ENCODE data around the gene MACROD2.

The MACROD2 gene

DNA sequence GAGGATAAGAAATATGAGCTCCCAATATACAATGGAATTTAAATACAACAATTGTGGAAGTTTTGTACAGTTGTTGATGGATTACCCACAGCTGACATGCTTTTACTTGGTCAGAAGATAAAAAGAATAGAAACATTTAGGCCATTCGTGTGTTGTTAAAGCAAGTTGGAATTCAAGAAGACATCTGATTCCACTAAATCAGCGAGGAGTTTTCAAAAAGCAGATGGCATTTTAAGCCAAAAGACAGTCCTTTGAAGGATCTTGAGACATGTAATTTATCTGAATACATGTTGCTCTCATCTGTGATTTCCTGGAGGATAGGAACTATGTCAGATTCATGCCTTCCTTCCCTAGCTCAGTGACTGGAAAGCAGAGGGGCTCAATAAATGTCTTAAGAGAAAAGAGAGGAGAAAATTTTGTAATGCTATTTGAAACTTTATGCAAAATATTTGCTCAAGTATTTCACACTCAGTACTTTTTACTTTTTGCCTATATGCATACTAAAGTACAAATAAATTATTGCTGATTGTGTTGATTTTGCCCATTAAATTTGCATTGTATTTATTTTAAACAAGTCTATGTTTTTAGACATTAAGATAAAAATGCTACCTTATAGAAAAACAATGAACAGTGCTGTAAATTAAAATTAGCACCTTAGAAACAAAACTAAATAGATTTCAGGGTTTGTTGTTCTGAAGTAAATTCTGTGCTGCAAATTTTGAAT lies 1075.9 kb downstream of the MACROD2 start:
- TF ChIP-seq, protein P1, sequence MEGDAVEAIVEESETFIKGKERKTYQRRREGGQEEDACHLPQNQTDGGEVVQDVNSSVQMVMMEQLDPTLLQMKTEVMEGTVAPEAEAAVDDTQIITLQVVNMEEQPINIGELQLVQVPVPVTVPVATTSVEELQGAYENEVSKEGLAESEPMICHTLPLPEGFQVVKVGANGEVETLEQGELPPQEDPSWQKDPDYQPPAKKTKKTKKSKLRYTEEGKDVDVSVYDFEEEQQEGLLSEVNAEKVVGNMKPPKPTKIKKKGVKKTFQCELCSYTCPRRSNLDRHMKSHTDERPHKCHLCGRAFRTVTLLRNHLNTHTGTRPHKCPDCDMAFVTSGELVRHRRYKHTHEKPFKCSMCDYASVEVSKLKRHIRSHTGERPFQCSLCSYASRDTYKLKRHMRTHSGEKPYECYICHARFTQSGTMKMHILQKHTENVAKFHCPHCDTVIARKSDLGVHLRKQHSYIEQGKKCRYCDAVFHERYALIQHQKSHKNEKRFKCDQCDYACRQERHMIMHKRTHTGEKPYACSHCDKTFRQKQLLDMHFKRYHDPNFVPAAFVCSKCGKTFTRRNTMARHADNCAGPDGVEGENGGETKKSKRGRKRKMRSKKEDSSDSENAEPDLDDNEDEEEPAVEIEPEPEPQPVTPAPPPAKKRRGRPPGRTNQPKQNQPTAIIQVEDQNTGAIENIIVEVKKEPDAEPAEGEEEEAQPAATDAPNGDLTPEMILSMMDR (IDR thresholded peaks at IDR 0.05; ENCODE audit: insufficient read depth, low read length, poor library complexity, severe bottlenecking), result no peak
- Histone ChIP-seq H3K4me3 (replicated peaks; ENCODE audit: low read depth, low read length) (no peak overlapping the region), H3K36me3 (ENCODE audit: control insufficient read depth, insufficient read depth, low read length) (no peaks in the 10 kb centered on the region), H3K27me3 (replicated peaks; ENCODE audit: control insufficient read depth, insufficient read depth, low read length) (no peaks in the 10 kb centered on the region)
- DNase-seq (ENCODE audit: extremely low read depth, insufficient read length), result no peak

GRCh38 chr20:15072316-15072715 lies 1077.0 kb downstream of the MACROD2 start:
- H3K27me3 ChIP-seq (replicated peaks; ENCODE audit: control insufficient read depth, insufficient read depth, low read length), result no peaks in the 10 kb centered on the region
- no peak for DNase-seq (ENCODE audit: extremely low read depth, insufficient read length)
- TF ChIP-seq, protein P1 (IDR thresholded peaks at IDR 0.05; ENCODE audit: insufficient read depth, low read length, poor library complexity, severe bottlenecking), result no peak
- H3K4me3 ChIP-seq (replicated peaks; ENCODE audit: low read depth, low read length), result no peak overlapping the region
- no peaks in the 10 kb centered on the region for H3K36me3 ChIP-seq (ENCODE audit: control insufficient read depth, insufficient read depth, low read length)

DNA sequence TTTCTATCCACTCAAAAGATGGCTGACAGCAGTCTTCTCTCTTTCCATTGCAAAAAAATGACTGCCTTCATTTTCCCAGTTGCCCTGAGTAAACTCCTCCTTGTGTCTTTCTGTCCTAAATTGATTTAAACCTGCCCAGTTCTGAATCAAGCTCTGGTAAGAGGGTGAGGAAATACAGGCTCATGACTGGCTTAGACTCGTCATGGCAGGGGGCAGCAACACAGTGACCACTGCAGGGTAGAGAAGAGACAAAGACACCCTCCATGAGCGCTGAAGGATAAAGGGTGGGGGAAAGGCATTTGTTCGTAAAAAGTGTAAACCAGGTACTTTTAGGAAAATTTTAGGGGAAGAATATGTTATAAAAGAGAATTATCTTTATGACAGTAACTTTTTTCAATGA lies 1080.3 kb downstream of the MACROD2 start:
- TF ChIP-seq, protein P1 (IDR thresholded peaks at IDR 0.05; ENCODE audit: insufficient read depth, low read length, poor library complexity, severe bottlenecking), result no peak
- DNase-seq (ENCODE audit: extremely low read depth, insufficient read length), result no peak
- no peaks in the 10 kb centered on the region for H3K27me3 ChIP-seq (replicated peaks; ENCODE audit: control insufficient read depth, insufficient read depth, low read length)
- no peak overlapping the region for H3K4me3 ChIP-seq (replicated peaks; ENCODE audit: low read depth, low read length)
- H3K36me3 ChIP-seq (ENCODE audit: control insufficient read depth, insufficient read depth, low read length), result no peaks in the 10 kb centered on the region

- Histone ChIP-seq H3K36me3 (ENCODE audit: control insufficient read depth, insufficient read depth, low read length) (no peaks in the 10 kb centered on the region), H3K27me3 (replicated peaks; ENCODE audit: control insufficient read depth, insufficient read depth, low read length) (no peaks in the 10 kb centered on the region), H3K4me3 (replicated peaks; ENCODE audit: low read depth, low read length) (no peak overlapping the region)
- no peak for DNase-seq (ENCODE audit: extremely low read depth, insufficient read length)
- TF ChIP-seq, protein P1 (IDR thresholded peaks at IDR 0.05; ENCODE audit: insufficient read depth, low read length, poor library complexity, severe bottlenecking), result no peak
Observed at GRCh38 chr20:15076785-15077184, 1081.5 kb downstream of the MACROD2 start.

GRCh38 chr20:15077733-15078250 lies 1082.5 kb downstream of the MACROD2 start:
- no peak for DNase-seq (ENCODE audit: extremely low read depth, insufficient read length)
- no peak overlapping the region for H3K4me3 ChIP-seq (replicated peaks; ENCODE audit: low read depth, low read length)
- no peaks in the 10 kb centered on the region for H3K36me3 ChIP-seq (ENCODE audit: control insufficient read depth, insufficient read depth, low read length)
- TF ChIP-seq, protein P1 (IDR thresholded peaks at IDR 0.05; ENCODE audit: insufficient read depth, low read length, poor library complexity, severe bottlenecking), result no peak
- H3K27me3 ChIP-seq (replicated peaks; ENCODE audit: control insufficient read depth, insufficient read depth, low read length), result no peaks in the 10 kb centered on the region

All from GM06990 (cell line).